GM23248 (cell line): ENCODE data around the gene TOX2. TPM values are rescaled to one million over a fixed set of nuclear protein-coding genes. Genes with fewer than 3 reads are reported as not detected.

ENCODE experiments used
- DNase-seq: peaks from one replicate; pipeline ENCODE4 v3.0.0-alpha.2; 2015
- H2AFZ ChIP-seq: fragments of 200-600 bp; sonication (generic); 2 replicates; pipeline ENCODE4 v1.6.1; 2016; ENCODE audit warnings: antibody characterized with exemption
- H3F3A ChIP-seq: fragments of 200-600 bp; sonication (generic); 2 replicates; pipeline ENCODE4 v1.6.1; 2016; ENCODE audit warnings: mild to moderate bottlenecking, antibody characterized with exemption, mixed run types; ENCODE audit not compliant: insufficient read depth
- H3K27ac ChIP-seq: fragments of 200-600 bp; sonication (generic); 2 replicates; pipeline ENCODE4 v1.5.1; 2016; ENCODE audit warnings: mild to moderate bottlenecking
- H3K27me3 ChIP-seq: fragments of 200-600 bp; sonication (generic); replicated peaks from 2 replicates; pipeline ENCODE4 v1.6.1; 2016; ENCODE audit warnings: mild to moderate bottlenecking; ENCODE audit not compliant: insufficient read depth
- H3K36me3 ChIP-seq: fragments of 200-600 bp; sonication (generic); 2 replicates; pipeline ENCODE4 v1.6.1; 2016; ENCODE audit warnings: low read depth, mild to moderate bottlenecking
- H3K4me1 ChIP-seq: fragments of 200-600 bp; sonication (generic); 2 replicates; pipeline ENCODE4 v1.6.1; 2016; ENCODE audit warnings: mild to moderate bottlenecking; ENCODE audit not compliant: insufficient read depth
- H3K4me2 ChIP-seq: fragments of 200-600 bp; sonication (generic); one replicate; pipeline ENCODE4 v1.6.1; 2016; ENCODE audit warnings: mild to moderate bottlenecking; ENCODE audit not compliant: unreplicated experiment
- H3K4me3 ChIP-seq: fragments of 200-600 bp; sonication (generic); 2 replicates; pipeline ENCODE4 v1.5.1; 2016; ENCODE audit warnings: mild to moderate bottlenecking
- H3K79me2 ChIP-seq: fragments of 200-600 bp; sonication (generic); 2 replicates; pipeline ENCODE4 v1.6.1; 2016; ENCODE audit warnings: mild to moderate bottlenecking; ENCODE audit not compliant: insufficient read depth
- H3K9ac ChIP-seq: fragments of 200-600 bp; sonication (generic); 2 replicates; pipeline ENCODE4 v1.6.1; 2016; ENCODE audit warnings: mild to moderate bottlenecking
- H3K9me2 ChIP-seq: fragments of 200-600 bp; sonication (generic); 2 replicates; pipeline ENCODE4 v1.6.1; 2016; ENCODE audit warnings: mixed run types, mild to moderate bottlenecking, moderate library complexity; ENCODE audit not compliant: insufficient read depth
- H3K9me3 ChIP-seq: fragments of 200-600 bp; sonication (generic); one replicate; pipeline ENCODE4 v1.6.1; 2017; ENCODE audit warnings: low read depth
- H4K20me1 ChIP-seq: fragments of 200-600 bp; sonication (generic); 2 replicates; pipeline ENCODE4 v1.6.0; 2016; ENCODE audit not compliant: insufficient read depth
- EZH2 ChIP-seq: fragments of 200-600 bp; sonication (generic); IDR thresholded peaks from 2 replicates; pipeline ENCODE4 v1.6.1; 2018; ENCODE audit warnings: antibody characterized with exemption, mild to moderate bottlenecking; ENCODE audit not compliant: insufficient read depth, poor library complexity, severe bottlenecking
- EZH2phosphoT487 ChIP-seq: fragments of 200-600 bp; sonication (generic); IDR thresholded peaks from 2 replicates; pipeline ENCODE4 v1.6.1; 2018; ENCODE audit warnings: antibody characterized with exemption, moderate library complexity, mild to moderate bottlenecking, low read depth; ENCODE audit not compliant: insufficient read depth
- WGBS, 2 experiments: methylation state at CpG; one replicate each; pipeline ENCODE4 v1.1.6; 2015 to 2017; ENCODE audit warnings: low lambda C conversion rate in 2 of 2, low coverage in 1 of 2; ENCODE audit errors: missing lambda C conversion rate in 2 of 2; 5-methylcytosine and 5-hydroxymethylcytosine counted together
- in situ Hi-C: fragments of 300-500 bp; cut with MboI; formaldehyde crosslinking; loops from 2 replicates; pipeline ENCODE4 v1.15.0; 2020
- polyA plus RNA-seq: library from polyadenylated mRNA; unstranded; fragments of >200 nt; fragmentation: Nextera tagmentation; extraction: Ambion mirVana; gene quantifications from 2 replicates; pipeline ENCODE4 v1.2.1, GENCODE V29; 2016
- total RNA-seq: library from RNA; depleted of rRNA; stranded (reverse); fragments of >200 nt; shearing (Covaris generic); gene quantifications from 2 replicates; pipeline ENCODE4 v1.2.3, GENCODE V29; 2014

Gene TOX2
- total and polyA plus RNA-seq, 2 experiments from 2014 or later = 0.97 to 15.9 TPM

DNA sequence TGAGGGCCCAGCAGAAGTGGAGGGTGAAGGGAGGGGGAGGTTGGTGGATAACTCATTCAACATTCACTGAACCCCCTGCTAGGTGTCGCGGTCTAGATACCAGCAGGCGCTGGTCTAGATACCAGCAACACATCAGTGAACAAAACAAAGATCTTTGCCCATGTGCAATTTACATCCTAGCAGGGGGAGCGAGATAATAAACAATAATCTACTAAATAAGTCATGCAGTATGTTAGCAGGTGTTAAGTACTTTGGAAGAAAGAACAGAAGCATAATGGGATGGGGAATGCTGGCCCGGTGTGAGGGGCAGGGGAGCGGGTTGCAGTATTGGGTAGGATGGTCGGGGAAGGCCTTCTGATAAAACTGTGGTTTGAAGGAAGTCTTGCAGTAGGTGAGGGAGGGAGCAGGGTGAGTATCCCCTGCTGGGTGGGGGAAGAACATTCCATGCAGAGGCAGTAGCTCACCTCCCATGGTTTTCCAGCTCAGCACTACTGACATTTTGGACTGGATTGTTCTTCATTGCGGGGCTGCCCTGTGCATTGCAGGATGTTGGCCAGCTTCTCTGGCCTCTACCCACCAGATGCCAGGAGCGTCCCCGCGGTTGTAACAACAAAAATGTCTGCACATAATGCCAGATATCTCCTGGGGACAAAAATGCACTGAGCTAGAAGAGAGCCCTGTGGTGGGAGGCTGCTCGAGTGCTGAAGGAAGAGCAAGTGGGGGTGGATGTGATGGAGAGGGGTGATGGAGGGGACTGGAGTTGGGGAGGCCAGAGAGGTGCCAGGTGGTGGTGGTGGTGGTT, 117.3 kb downstream of the TOX2 start:
- 78 to 80% methylated on average over 12 of the region's 12 CpGs for WGBS, 2 experiments
- Histone ChIP-seq H4K20me1 (no peaks in the 10 kb centered on the region), H2AFZ (no peak overlapping the region), H3K9me2 (no peaks in the 10 kb centered on the region), H3K9me3 (no peaks in the 10 kb centered on the region), H3K36me3 (no peaks in the 10 kb centered on the region), H3K9ac (no peak overlapping the region), H3K4me1 (peaks cover 4% of the 10 kb centered on the region), H3K4me2 (no peak overlapping the region), H3K27ac (no peak overlapping the region), H3K4me3 (no peak overlapping the region), H3K27me3 (no peaks in the 10 kb centered on the region), H3K79me2 (no peaks in the 10 kb centered on the region), H3F3A (no peaks in the 10 kb centered on the region)
- DNase-seq = no peak
- in situ Hi-C loops = no loop called here
- TF ChIP-seq EZH2 (no peak), EZH2phosphoT487 (no peak)

DNA sequence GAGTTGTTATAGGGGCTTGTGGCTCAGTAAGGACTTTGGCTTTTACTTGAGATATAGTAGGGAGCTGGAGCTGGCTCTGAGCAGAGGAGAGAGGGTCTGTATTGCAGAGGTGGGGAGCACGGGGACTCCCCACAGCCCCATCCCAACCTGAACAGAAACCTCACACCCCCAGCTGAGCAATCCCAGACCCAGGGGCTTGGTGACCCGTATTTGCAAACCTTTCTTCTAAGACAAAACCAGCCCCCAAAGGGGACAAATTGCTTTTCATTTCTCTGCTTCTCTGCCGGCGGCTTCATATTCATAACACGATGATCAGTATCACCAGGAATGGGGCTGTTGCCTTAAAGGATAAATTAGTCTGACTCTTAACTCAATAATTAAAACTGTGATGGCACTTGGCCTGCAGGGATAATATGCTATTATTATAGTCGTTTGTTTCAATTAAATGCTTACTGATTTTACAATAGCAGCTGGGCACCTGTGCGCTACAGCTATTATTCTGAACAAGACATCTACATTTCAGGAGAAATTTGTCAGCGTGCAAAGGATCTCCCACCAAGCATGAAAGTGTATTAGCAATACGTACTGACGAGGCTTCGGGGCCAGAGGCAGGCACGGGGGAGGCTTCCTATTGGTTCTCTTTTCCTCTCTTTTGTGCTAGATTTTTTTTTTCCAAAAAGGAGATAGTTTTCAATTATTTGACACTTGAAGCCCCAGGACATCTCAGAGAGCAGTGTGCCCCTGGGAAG, 118.1 kb downstream of the TOX2 start:
- no peaks in the 10 kb centered on the region for H3K27me3 ChIP-seq
- no peaks in the 10 kb centered on the region for H3F3A ChIP-seq
- H3K4me3 ChIP-seq = no peak overlapping the region
- H3K9me2 ChIP-seq = no peaks in the 10 kb centered on the region
- no peak overlapping the region for H2AFZ ChIP-seq
- no peak overlapping the region for H3K27ac ChIP-seq
- no peaks in the 10 kb centered on the region for H4K20me1 ChIP-seq
- no peak for DNase-seq
- no peaks in the 10 kb centered on the region for H3K9me3 ChIP-seq
- no peak overlapping the region for H3K4me2 ChIP-seq
- no peaks in the 10 kb centered on the region for H3K79me2 ChIP-seq
- TF ChIP-seq EZH2phosphoT487 (no peak), EZH2 (no peak)
- in situ Hi-C loops = no loop called here
- 69 to 73% methylated on average over 12 of the region's 12 CpGs for WGBS, 2 experiments
- H3K9ac ChIP-seq = no peak overlapping the region
- no peaks in the 10 kb centered on the region for H3K36me3 ChIP-seq
- H3K4me1 ChIP-seq = no peaks in the 10 kb centered on the region

DNA sequence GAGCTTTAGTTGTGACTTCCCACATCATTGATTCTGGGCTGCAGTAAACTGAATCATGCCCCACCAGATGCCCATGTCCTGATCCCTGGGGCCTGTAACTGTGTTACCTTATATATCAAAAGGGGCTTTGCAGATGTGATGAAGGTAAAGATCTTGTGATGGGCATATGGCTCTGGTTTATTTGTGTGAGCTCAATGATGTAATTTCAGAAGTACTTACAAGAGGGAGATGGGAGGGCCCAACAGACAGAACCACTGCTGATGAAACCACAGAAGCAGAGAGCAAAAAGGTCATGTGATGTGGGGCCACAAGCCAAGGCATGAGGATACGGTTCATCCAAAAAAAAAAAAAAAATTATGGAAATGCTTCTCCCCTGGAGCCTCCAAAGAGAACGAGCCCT, 118.7 kb downstream of the TOX2 start:
- H3K9me3 ChIP-seq = no peaks in the 10 kb centered on the region
- H3K4me3 ChIP-seq = no peak overlapping the region
- H3K36me3 ChIP-seq = no peaks in the 10 kb centered on the region
- no peaks in the 10 kb centered on the region for H4K20me1 ChIP-seq
- H3K27ac ChIP-seq = no peak overlapping the region
- in situ Hi-C loops = no loop called here
- no peak overlapping the region for H2AFZ ChIP-seq
- DNase-seq = no peak
- H3K4me1 ChIP-seq = no peaks in the 10 kb centered on the region
- TF ChIP-seq EZH2phosphoT487 (no peak), EZH2 (no peak)
- WGBS, 2 experiments = 9 to 21% methylated on average over 2 of the region's 2 CpGs
- H3F3A ChIP-seq = no peaks in the 10 kb centered on the region
- no peak overlapping the region for H3K4me2 ChIP-seq
- H3K9me2 ChIP-seq = no peaks in the 10 kb centered on the region
- no peaks in the 10 kb centered on the region for H3K79me2 ChIP-seq
- no peak overlapping the region for H3K9ac ChIP-seq
- no peaks in the 10 kb centered on the region for H3K27me3 ChIP-seq

DNA sequence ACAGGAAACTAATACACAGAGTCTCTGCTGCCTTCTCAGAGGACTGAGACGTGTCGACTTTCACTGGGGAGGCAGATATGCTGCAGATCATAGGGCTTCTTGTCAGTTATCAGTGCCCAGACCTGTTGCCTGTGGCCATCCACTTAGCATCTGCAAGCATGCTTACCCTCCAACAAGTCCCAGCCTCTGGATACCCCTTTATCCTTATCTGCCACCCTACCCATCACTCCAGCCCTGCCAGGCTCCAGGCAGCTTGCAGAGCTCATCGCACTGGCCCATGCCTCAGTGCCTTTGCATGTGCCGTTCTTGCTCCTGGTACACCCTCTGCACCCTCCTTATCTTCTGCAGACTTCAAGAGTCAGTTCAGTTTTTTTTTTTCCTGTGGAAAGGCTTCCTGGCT, 119.2 kb downstream of the TOX2 start:
- Histone ChIP-seq H3K9me2 (no peaks in the 10 kb centered on the region), H3K36me3 (no peaks in the 10 kb centered on the region), H3K79me2 (no peaks in the 10 kb centered on the region), H3K27me3 (no peaks in the 10 kb centered on the region), H3K4me1 (no peaks in the 10 kb centered on the region), H3K9me3 (no peaks in the 10 kb centered on the region), H4K20me1 (no peaks in the 10 kb centered on the region), H3K4me2 (no peak overlapping the region), H3K4me3 (no peak overlapping the region), H3F3A (no peaks in the 10 kb centered on the region), H3K27ac (no peak overlapping the region), H2AFZ (no peak overlapping the region), H3K9ac (no peak overlapping the region)
- TF ChIP-seq EZH2 (no peak), EZH2phosphoT487 (no peak)
- WGBS, 2 experiments = 70 to 78% methylated on average over 4 of the region's 4 CpGs
- DNase-seq = no peak
- in situ Hi-C loops = no loop called here
